ENCODE measurements around the gene GTF2E1.

GTF2E1 gene

DNA sequence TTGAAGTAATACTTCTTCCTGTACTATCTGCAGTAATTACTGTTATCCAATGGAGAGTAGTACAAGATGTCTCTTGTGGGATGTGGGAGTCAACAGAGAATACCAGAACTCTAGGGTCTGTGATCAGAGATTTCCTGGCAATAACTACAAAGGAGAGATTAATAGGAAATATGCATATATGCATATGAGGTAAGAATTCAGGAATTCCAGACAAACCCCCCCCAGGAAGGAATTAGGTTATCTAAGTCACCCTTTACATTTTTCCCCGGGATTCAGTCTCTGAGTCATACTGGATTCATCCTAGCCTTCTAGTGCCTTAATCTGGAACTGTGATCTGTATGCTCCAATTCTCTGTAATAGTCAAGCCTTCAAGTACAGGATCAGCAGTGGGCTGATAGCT lies 49.4 kb downstream of the GTF2E1 start:
- TF ChIP-seq HDGF (IDR thresholded peaks at IDR 0.05; ENCODE audit: borderline replicate concordance) (no peak), L3MBTL2 (conservative IDR thresholded peaks at IDR 0.05) (no peak)
- POLR2A ChIA-PET, result no interaction called here
- DNase-seq (ENCODE audit: extremely low spot score), result no peak
- CTCF ChIA-PET, result interaction anchor here (0.7 kb wide), 1 partner anchor 169 kb away, joined by 3 read pairs; no protein-coding TSS in a partner anchor

DNA sequence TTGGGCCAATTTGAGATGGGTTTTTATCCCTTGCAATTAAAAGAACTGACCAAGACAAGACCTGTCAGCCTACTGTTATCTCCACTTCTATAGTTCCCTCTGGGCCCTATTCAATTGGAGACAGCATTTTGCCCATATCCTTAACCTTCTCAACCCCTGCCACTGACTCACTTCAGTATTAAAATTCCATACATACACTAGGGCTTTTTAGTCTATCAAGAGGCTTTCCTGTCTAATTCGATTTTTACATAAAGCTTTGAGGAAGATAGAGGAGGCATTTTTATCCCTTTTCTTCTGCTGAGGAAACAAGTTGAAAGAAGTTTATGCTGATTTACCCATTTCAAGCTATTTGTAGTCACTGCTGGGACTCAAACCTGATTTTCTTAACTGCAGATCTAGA lies 51.1 kb downstream of the GTF2E1 start:
- ChIA-PET CTCF (no interaction called here), POLR2A (no interaction called here)
- no peak for DNase-seq (ENCODE audit: extremely low spot score)

DNA sequence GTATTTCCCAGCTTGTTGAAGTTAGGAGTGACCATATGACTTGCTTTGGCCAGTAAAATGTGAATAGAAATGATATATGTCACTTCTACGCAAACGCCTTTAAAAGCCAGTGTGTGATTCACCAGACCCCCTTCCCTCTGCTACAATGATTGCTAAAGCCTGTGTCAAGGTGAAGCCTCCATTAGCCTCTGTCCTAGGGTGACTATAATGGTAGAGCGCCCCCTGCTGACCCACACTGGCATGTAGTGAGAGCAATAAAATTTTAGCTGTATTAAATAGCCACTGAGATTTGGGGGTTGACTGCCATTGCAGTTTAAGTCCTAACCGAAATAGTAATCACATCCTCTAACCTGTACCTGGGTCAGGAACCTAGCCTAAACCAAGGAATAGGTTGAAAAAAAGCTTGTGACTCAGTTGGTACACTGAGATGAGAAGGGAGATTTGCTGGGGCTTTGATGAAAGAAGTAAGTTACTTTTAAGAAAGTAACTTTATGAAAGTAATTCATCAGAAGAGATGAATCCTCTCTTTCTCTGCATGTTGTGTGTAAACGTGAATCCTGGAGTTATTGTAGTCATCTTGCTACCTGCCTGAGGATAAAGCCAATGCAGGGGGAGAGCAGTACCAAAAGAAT lies 52.6 kb downstream of the GTF2E1 start:
- CTCF ChIA-PET, result interaction anchor here (0.5 to 1.5 kb wide), 16 partner anchors 9 to 381 kb away, joined by 3 to 7 read pairs (median 3); no protein-coding TSS in a partner anchor
- POLR2A ChIA-PET, result interaction anchor here (0.9 kb wide), 1 partner anchor 19 kb away, joined by 3 read pairs; no protein-coding TSS in a partner anchor
- no peak for TF ChIP-seq BHLHE40 (IDR thresholded peaks at IDR 0.05; ENCODE audit: borderline replicate concordance)
- TF ChIP-seq, protein P1, sequence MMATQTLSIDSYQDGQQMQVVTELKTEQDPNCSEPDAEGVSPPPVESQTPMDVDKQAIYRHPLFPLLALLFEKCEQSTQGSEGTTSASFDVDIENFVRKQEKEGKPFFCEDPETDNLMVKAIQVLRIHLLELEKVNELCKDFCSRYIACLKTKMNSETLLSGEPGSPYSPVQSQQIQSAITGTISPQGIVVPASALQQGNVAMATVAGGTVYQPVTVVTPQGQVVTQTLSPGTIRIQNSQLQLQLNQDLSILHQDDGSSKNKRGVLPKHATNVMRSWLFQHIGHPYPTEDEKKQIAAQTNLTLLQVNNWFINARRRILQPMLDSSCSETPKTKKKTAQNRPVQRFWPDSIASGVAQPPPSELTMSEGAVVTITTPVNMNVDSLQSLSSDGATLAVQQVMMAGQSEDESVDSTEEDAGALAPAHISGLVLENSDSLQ (IDR thresholded peaks at IDR 0.05), result 0 out of 2 replicates have a peak, but pooled peaks have one; percentile 11
- peak; percentile 66 for DNase-seq (ENCODE audit: extremely low spot score)

More for the DNA sequence above, 51.1 kb downstream of the GTF2E1 start:
- TF ChIP-seq NFRKB (IDR thresholded peaks at IDR 0.05), result no peak
- no peak for TF ChIP-seq TARDBP (IDR thresholded peaks at IDR 0.05)
- no peak for TF ChIP-seq ELF4 (IDR thresholded peaks at IDR 0.05)
- TF ChIP-seq FOXK2 (IDR thresholded peaks at IDR 0.05), result no peak
- TF ChIP-seq, protein P1 (IDR thresholded peaks at IDR 0.05), result no peak
- no peak for TF ChIP-seq SUZ12 (IDR thresholded peaks at IDR 0.05)
- TF ChIP-seq LEF1 (IDR thresholded peaks at IDR 0.05; ENCODE audit: borderline replicate concordance), result no peak

DNA sequence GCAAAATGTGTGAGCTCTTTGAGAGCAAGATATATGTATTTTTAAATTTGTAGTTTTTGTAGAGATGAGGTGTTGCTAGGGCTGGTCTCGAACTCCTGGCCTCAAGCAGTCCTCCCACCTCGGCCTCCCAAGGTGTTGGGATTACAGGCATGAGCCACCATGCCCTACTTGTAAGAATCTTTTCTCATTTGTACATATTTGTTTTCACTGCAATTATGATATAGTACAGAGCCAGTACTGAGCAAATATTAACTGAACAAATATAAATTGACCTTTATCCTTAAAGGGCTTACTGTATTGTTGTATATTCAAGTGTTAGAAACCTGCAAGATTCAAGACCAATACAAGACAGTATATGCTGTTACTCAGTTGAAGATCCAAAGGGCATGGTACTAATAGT lies 53.4 kb downstream of the GTF2E1 start:
- TF ChIP-seq SP1 (IDR thresholded peaks at IDR 0.05) (no peak), ELF4 (IDR thresholded peaks at IDR 0.05) (no peak), ARNT (IDR thresholded peaks at IDR 0.05) (no peak), LEF1 (IDR thresholded peaks at IDR 0.05; ENCODE audit: borderline replicate concordance) (no peak), HDGF (IDR thresholded peaks at IDR 0.05; ENCODE audit: borderline replicate concordance) (no peak), BHLHE40 (IDR thresholded peaks at IDR 0.05; ENCODE audit: borderline replicate concordance) (no peak), FOXA1 (IDR thresholded peaks at IDR 0.05) (no peak), NFRKB (IDR thresholded peaks at IDR 0.05) (no peak), TARDBP (IDR thresholded peaks at IDR 0.05) (no peak), CTBP1 (IDR thresholded peaks at IDR 0.05; ENCODE audit: borderline replicate concordance) (no peak), ZNF384 (IDR thresholded peaks at IDR 0.05) (no peak), FOXK2 (IDR thresholded peaks at IDR 0.05) (no peak), SUZ12 (IDR thresholded peaks at IDR 0.05) (no peak), L3MBTL2 (conservative IDR thresholded peaks at IDR 0.05) (no peak)
- TF ChIP-seq, protein P1 (IDR thresholded peaks at IDR 0.05), result no peak
- DNase-seq (ENCODE audit: extremely low spot score), result no peak
- POLR2A ChIA-PET, result no interaction called here
- CTCF ChIA-PET, result interaction anchor here (0.9 to 1.3 kb wide), 2 partner anchors 30 to 237 kb away, joined by 3 to 5 read pairs; no protein-coding TSS in a partner anchor

DNA sequence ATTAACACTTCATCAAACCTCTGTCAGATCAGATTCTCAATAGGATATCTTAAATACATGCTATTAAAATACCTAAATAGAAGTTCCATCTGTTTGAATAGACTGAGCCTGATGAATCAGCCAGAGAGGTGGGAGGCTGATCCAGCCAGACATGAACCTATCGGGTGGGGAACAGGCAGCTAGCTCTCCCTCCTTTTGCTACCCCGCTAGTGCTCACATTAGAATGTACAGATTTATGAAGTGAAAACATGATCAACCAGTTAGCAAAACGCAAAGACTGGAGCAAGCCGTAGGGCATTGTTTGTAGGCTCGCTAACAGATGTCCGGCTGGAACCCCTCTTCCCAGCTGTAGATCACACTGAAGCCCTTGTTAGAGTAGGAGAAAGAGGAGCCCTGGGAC lies 54.4 kb downstream of the GTF2E1 start:
- POLR2A ChIA-PET, result no interaction called here
- DNase-seq (ENCODE audit: extremely low spot score), result no peak
- CTCF ChIA-PET, result no interaction called here
- no peak for TF ChIP-seq LEF1 (IDR thresholded peaks at IDR 0.05; ENCODE audit: borderline replicate concordance)
- TF ChIP-seq, protein P1 (IDR thresholded peaks at IDR 0.05), result no peak
- TF ChIP-seq ZNF384 (IDR thresholded peaks at IDR 0.05), result no peak
- no peak for TF ChIP-seq BHLHE40 (IDR thresholded peaks at IDR 0.05; ENCODE audit: borderline replicate concordance)
- TF ChIP-seq FOXA1 (IDR thresholded peaks at IDR 0.05), result no peak
- TF ChIP-seq FOXK2 (IDR thresholded peaks at IDR 0.05), result no peak
- no peak for TF ChIP-seq FOXM1 (IDR thresholded peaks at IDR 0.05; ENCODE audit: borderline replicate concordance)
- no peak for TF ChIP-seq CTBP1 (IDR thresholded peaks at IDR 0.05; ENCODE audit: borderline replicate concordance)

DNA sequence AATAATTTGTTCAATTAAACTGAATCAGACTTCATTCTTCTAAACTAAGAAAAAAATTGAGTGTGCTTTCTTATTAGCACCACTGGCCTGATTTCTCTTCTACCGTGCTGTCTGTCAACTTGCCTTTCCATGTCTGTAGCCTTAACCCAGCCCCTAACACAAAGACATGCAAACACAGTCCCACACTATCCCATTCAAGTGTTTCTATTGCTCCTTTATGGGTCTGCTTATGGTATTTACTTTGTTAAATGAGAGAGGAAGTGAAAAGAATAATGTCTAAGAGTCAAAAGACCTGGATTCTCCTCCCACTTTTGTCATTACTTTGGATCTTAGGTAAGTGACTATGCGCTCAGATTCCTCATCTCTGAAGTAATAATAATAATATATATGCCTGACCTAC lies 55.3 kb downstream of the GTF2E1 start:
- DNase-seq (ENCODE audit: extremely low spot score), result no peak
- ChIA-PET POLR2A (no interaction called here), CTCF (no interaction called here)
- TF ChIP-seq NFRKB (IDR thresholded peaks at IDR 0.05), result no peak
- TF ChIP-seq FOXM1 (IDR thresholded peaks at IDR 0.05; ENCODE audit: borderline replicate concordance), result no peak
- no peak for TF ChIP-seq HDGF (IDR thresholded peaks at IDR 0.05; ENCODE audit: borderline replicate concordance)

DNA sequence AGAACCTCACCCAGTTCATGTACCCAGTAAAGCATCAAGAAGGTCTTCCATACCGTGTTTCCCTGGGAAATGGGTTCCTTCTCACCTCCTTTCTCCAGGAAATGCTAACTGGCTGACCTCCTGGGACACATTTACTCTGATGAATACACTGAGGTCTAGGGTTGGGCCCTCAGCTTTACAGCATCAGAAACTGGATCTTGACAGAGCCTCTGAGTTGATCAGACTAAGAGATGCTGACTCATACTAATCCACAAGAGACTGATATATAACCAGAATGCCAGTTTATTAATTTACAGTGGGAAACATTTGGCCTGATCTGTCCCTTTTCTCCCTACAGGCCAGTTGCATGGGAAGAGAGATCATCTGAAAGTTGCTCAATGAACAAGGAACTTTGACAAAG lies 55.8 kb downstream of the GTF2E1 start:
- ChIA-PET POLR2A (no interaction called here), CTCF (no interaction called here)
- DNase-seq (ENCODE audit: extremely low spot score), result no peak
- TF ChIP-seq SP1 (IDR thresholded peaks at IDR 0.05), result no peak
